IMR-90 (cell line): Measurements from ENCODE around the gene SLC25A2. TPM values are rescaled to one million over a fixed set of nuclear protein-coding genes. Genes with fewer than 3 reads are reported as not detected.

Experiments used
- ATAC-seq: fragments of 200-7000 bp; cut with Tn5 transposase; 2 replicates; pipeline ENCODE4 v1.9.1; 2020; ENCODE audit warnings: low read depth, mild to moderate bottlenecking, moderate library complexity
- BruUV-seq: library from RNA; stranded (reverse); fragments of 400-500 nt; replicated peaks from 2 replicates; lab custom pipeline; 2021; lab: Mats Ljungman, UMichigan
- CTCF ChIA-PET: fragments of 300-600 bp; formaldehyde crosslinking; extraction: SDS; loops from one replicate; lab custom pipeline; 2021; ENCODE audit warnings: antibody characterized with exemption; lab: Yijun Ruan, JAX
- POLR2A ChIA-PET: fragments of 300-600 bp; sonication (Branson Sonifier 250); formaldehyde crosslinking; loops from one replicate; lab custom pipeline; 2022; ENCODE audit warnings: antibody characterized with exemption; ENCODE audit not compliant: unreplicated experiment; lab: Charles Lee
- DNase-seq: peaks from one replicate; pipeline ENCODE4 v3.0.0; 2013
- H2AFZ ChIP-seq: replicated peaks from 2 replicates; pipeline ENCODE3; 2013; ENCODE audit warnings: low read length, mild to moderate bottlenecking; ENCODE audit not compliant: poor library complexity
- H2AK5ac ChIP-seq: 2 replicates; pipeline ENCODE4 v1.6.1; 2013; ENCODE audit warnings: low read depth, low read length, inconsistent platforms
- H2AK9ac ChIP-seq: replicated peaks from 2 replicates; pipeline ENCODE3; 2013; ENCODE audit warnings: mild to moderate bottlenecking, low read depth, low read length, moderate library complexity; ENCODE audit not compliant: poor library complexity
- H2BK120ac ChIP-seq: 2 replicates; pipeline ENCODE4 v1.6.1; 2013; ENCODE audit warnings: low read depth, low read length, inconsistent platforms
- H2BK15ac ChIP-seq: 3 replicates; pipeline ENCODE4 v1.6.1; 2013; ENCODE audit warnings: low read depth, low read length, inconsistent platforms
- H2BK20ac ChIP-seq: 2 replicates; pipeline ENCODE4 v1.6.1; 2013; ENCODE audit warnings: low read depth, mild to moderate bottlenecking, inconsistent platforms, low read length, moderate library complexity
- H2BK5ac ChIP-seq: 2 replicates; pipeline ENCODE4 v1.6.1; 2013; ENCODE audit warnings: mild to moderate bottlenecking, low read depth, low read length, inconsistent platforms; ENCODE audit not compliant: poor library complexity, severe bottlenecking
- H3K14ac ChIP-seq: replicated peaks from 2 replicates; pipeline ENCODE4 v1.6.1; 2013; ENCODE audit warnings: low read depth, low read length, inconsistent platforms
- H3K18ac ChIP-seq: 2 replicates; pipeline ENCODE4 v1.6.1; 2013; ENCODE audit warnings: low read depth, low read length, control low read depth
- H3K23ac ChIP-seq: 2 replicates; pipeline ENCODE4 v1.6.1; 2013; ENCODE audit warnings: low read depth, low read length, inconsistent platforms
- H3K27ac ChIP-seq: 2 replicates; pipeline ENCODE4 v1.5.1; 2013; ENCODE audit warnings: mild to moderate bottlenecking, control low read depth, low read length; ENCODE audit not compliant: insufficient read depth
- H3K27me3 ChIP-seq: 2 replicates; pipeline ENCODE4 v1.6.1; 2013; ENCODE audit warnings: low read length; ENCODE audit not compliant: control insufficient read depth, insufficient read depth
- H3K36me3 ChIP-seq: 2 replicates; pipeline ENCODE4 v1.6.1; 2013; ENCODE audit warnings: low read length, mixed read lengths; ENCODE audit not compliant: control insufficient read depth, insufficient read depth
- H3K4ac ChIP-seq: 2 replicates; pipeline ENCODE4 v1.6.1; 2013; ENCODE audit warnings: low read depth, low read length, inconsistent platforms
- H3K4me1 ChIP-seq: 2 replicates; pipeline ENCODE4 v1.6.1; 2013; ENCODE audit warnings: low read length, mixed read lengths; ENCODE audit not compliant: control insufficient read depth, insufficient read depth
- H3K4me2 ChIP-seq: 2 replicates; pipeline ENCODE4 v1.6.1; 2013; ENCODE audit warnings: low read depth, mild to moderate bottlenecking, control low read depth, low read length, moderate library complexity
- H3K4me3 ChIP-seq: 2 replicates; pipeline ENCODE4 v1.5.1; 2013; ENCODE audit warnings: low read depth, mild to moderate bottlenecking, control low read depth, low read length, moderate library complexity; ENCODE audit not compliant: insufficient read depth
- H3K56ac ChIP-seq: 2 replicates; pipeline ENCODE4 v1.6.1; 2013; ENCODE audit warnings: low read length, inconsistent platforms; ENCODE audit not compliant: insufficient read depth; ENCODE audit errors: extremely low read depth
- H3K79me1 ChIP-seq, 2 experiments: 2 replicates each; pipeline ENCODE4 v1.6.1; 2013; ENCODE audit warnings: low read length in 2 of 2, inconsistent platforms in 1 of 2, low read depth in 1 of 2
- H3K9ac ChIP-seq: 2 replicates; pipeline ENCODE4 v1.6.1; 2013; ENCODE audit warnings: low read depth, low read length, control low read depth
- H3K9me1 ChIP-seq: 2 replicates; pipeline ENCODE4 v1.6.1; 2013; ENCODE audit warnings: low read length, inconsistent platforms; ENCODE audit not compliant: insufficient read depth
- H3K9me3 ChIP-seq: 2 replicates; pipeline ENCODE4 v1.6.1; 2013; ENCODE audit warnings: low read length; ENCODE audit not compliant: control insufficient read depth, insufficient read depth
- H4K20me1 ChIP-seq: 2 replicates; pipeline ENCODE4 v1.6.1; 2013; ENCODE audit warnings: low read length, inconsistent platforms; ENCODE audit not compliant: insufficient read depth
- H4K5ac ChIP-seq: 2 replicates; pipeline ENCODE4 v1.6.1; 2013; ENCODE audit warnings: mild to moderate bottlenecking, low read depth, low read length, control low read depth
- H4K8ac ChIP-seq, 2 experiments: 2 replicates each; pipeline ENCODE4 v1.6.1; 2013; ENCODE audit warnings: low read depth in 2 of 2, low read length in 2 of 2, control low read depth in 1 of 2, inconsistent platforms in 1 of 2
- H4K91ac ChIP-seq: 2 replicates; pipeline ENCODE4 v1.6.1; 2013; ENCODE audit warnings: low read depth, low read length, inconsistent platforms; ENCODE audit not compliant: insufficient read depth
- BHLHE40 ChIP-seq: fragments of 150-350 bp; IDR thresholded peaks from 2 replicates; pipeline ENCODE4 v1.6.1; 2016; ENCODE audit warnings: mild to moderate bottlenecking, low read depth, low read length
- CEBPB ChIP-seq: IDR thresholded peaks from 2 replicates; pipeline ENCODE4 v1.6.1; 2012; ENCODE audit warnings: low read depth, low read length, improper control_type of control experiment
- CHD1 ChIP-seq: IDR thresholded peaks from 2 replicates; pipeline ENCODE4 v1.6.1; 2012; ENCODE audit warnings: low read depth, low read length, improper control_type of control experiment
- FOS ChIP-seq: fragments of 150-350 bp; IDR thresholded peaks from 2 replicates; pipeline ENCODE4 v1.6.1; 2016; ENCODE audit warnings: low read depth, low read length
- MAFK ChIP-seq: IDR thresholded peaks from 2 replicates; pipeline ENCODE4 v1.6.1; 2012; ENCODE audit warnings: low read depth, low read length, improper control_type of control experiment
- MAZ ChIP-seq: IDR thresholded peaks from 2 replicates; pipeline ENCODE4 v1.6.1; 2012; ENCODE audit warnings: low read depth, mild to moderate bottlenecking, low read length, improper control_type of control experiment, moderate library complexity, borderline replicate concordance
- MXI1 ChIP-seq: IDR thresholded peaks from 2 replicates; pipeline ENCODE4 v1.6.1; 2012; ENCODE audit warnings: low read depth, mild to moderate bottlenecking, low read length, moderate library complexity, borderline replicate concordance
- NFE2L2 ChIP-seq: fragments of 150-350 bp; IDR thresholded peaks from 2 replicates; pipeline ENCODE4 v1.6.1; 2016; ENCODE audit warnings: low read depth, mild to moderate bottlenecking, low read length
- POLR2A ChIP-seq: IDR thresholded peaks from 2 replicates; pipeline ENCODE4 v1.6.1; 2012; ENCODE audit warnings: mild to moderate bottlenecking, low read depth, low read length
- RAD21 ChIP-seq: IDR thresholded peaks from 2 replicates; pipeline ENCODE4 v1.6.1; 2012; ENCODE audit warnings: low read length, improper control_type of control experiment
- RCOR1 ChIP-seq: IDR thresholded peaks from 2 replicates; pipeline ENCODE4 v1.6.1; 2012; ENCODE audit warnings: mild to moderate bottlenecking, low read length, improper control_type of control experiment; ENCODE audit not compliant: insufficient replicate concordance
- RFX5 ChIP-seq: IDR thresholded peaks from 2 replicates; pipeline ENCODE4 v1.8.0; 2012; ENCODE audit warnings: low read depth, mild to moderate bottlenecking, low read length, moderate library complexity
- SMC3 ChIP-seq: fragments of 150-350 bp; IDR thresholded peaks from 2 replicates; pipeline ENCODE4 v1.6.1; 2016; ENCODE audit warnings: low read depth, mild to moderate bottlenecking, antibody characterized with exemption, low read length, moderate library complexity
- WGBS, 2 experiments: methylation state at CpG; one replicate each; pipeline versions ENCODE4 v1.1.5 to v1.1.7; 2013; ENCODE audit warnings: missing lambda C conversion rate in 2 of 2; ENCODE audit not compliant: insufficient read length in 1 of 2; ENCODE audit errors: extremely low coverage in 2 of 2; 5-methylcytosine and 5-hydroxymethylcytosine counted together
- dilution Hi-C: fragments of 300-500 bp; cut with HindIII; formaldehyde crosslinking; loops from one replicate; pipeline ENCODE4 v1.14.3; 2018; ENCODE audit warnings: low sequenced_read_pairs; ENCODE audit not compliant: unreplicated experiment
- in situ Hi-C: fragments of 300-500 bp; cut with MboI; formaldehyde crosslinking; loops from 3 replicates; pipeline ENCODE4 v1.14.3; 2019; ENCODE audit warnings: low sequenced_read_pairs, inconsistent platforms, mixed read lengths
- intact Hi-C: fragments of 100-400 bp; cut with micrococcal nuclease; formaldehyde crosslinking; loops from 2 replicates; pipeline ENCODE4 v1.10.0; 2022
- polyA plus RNA-seq, 3 experiments: library from polyadenylated mRNA; depleted of rRNA; stranded (reverse); fragments of >200 nt; gene quantifications; 2 replicates each; pipeline ENCODE4 v1.2.3, GENCODE V29; 2012; ENCODE audit warnings: low replicate concordance in 1 of 3
- total RNA-seq: library from RNA; depleted of rRNA; stranded (reverse); fragments of >200 nt; gene quantifications from 2 replicates; pipeline ENCODE4 v1.2.3, GENCODE V29; 2012
- TF ChIP-seq, protein P1 (sequence below): fragments of 150-350 bp; IDR thresholded peaks from 2 replicates; pipeline ENCODE4 v1.6.1; 2017; ENCODE audit warnings: mild to moderate bottlenecking, antibody characterized with exemption, low read length, low read depth
- TF ChIP-seq, protein P2 (sequence below): fragments of 150-350 bp; IDR thresholded peaks from 2 replicates; pipeline ENCODE4 v1.6.1; 2016; ENCODE audit warnings: low read depth, mild to moderate bottlenecking, low read length, moderate library complexity, borderline replicate concordance
- TF ChIP-seq, protein P3 (sequence below): conservative IDR thresholded peaks from 2 replicates; pipeline ENCODE4 v1.5.1; 2012; ENCODE audit warnings: mild to moderate bottlenecking, low read depth, low read length, improper control_type of control experiment

The SLC25A2 gene
- total and polyA plus RNA-seq, 2 of the 4 experiments (the other 2 are of a cell fraction): not detected

DNA sequence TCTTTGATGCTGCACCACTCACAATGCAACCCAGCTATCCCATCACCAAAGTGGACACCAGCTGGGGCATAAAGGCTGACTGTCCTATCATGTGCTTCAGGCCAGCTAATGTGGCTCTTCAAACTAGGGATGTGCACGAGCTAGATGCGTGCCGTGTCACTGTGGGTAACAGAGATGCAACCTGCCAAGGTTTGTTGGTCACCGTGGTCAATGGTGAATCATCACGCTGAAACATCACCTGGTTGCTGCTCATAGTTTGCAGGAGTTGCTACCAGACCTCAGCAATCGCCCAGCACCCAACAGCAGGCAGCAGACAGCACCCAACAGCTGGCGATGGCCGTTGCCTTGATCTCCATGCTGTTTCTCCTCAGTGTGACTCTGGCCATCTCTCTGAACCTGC, 24.4 kb upstream of the SLC25A2 start:
- no peak overlapping the region for H3K9ac ChIP-seq
- TF ChIP-seq NFE2L2: no peak
- TF ChIP-seq SMC3: no peak
- TF ChIP-seq, protein P1, sequence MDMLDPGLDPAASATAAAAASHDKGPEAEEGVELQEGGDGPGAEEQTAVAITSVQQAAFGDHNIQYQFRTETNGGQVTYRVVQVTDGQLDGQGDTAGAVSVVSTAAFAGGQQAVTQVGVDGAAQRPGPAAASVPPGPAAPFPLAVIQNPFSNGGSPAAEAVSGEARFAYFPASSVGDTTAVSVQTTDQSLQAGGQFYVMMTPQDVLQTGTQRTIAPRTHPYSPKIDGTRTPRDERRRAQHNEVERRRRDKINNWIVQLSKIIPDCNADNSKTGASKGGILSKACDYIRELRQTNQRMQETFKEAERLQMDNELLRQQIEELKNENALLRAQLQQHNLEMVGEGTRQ: no peak
- TF ChIP-seq, protein P2, sequence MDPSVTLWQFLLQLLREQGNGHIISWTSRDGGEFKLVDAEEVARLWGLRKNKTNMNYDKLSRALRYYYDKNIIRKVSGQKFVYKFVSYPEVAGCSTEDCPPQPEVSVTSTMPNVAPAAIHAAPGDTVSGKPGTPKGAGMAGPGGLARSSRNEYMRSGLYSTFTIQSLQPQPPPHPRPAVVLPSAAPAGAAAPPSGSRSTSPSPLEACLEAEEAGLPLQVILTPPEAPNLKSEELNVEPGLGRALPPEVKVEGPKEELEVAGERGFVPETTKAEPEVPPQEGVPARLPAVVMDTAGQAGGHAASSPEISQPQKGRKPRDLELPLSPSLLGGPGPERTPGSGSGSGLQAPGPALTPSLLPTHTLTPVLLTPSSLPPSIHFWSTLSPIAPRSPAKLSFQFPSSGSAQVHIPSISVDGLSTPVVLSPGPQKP: no peak
- no peak for TF ChIP-seq POLR2A
- TF ChIP-seq, protein P3, sequence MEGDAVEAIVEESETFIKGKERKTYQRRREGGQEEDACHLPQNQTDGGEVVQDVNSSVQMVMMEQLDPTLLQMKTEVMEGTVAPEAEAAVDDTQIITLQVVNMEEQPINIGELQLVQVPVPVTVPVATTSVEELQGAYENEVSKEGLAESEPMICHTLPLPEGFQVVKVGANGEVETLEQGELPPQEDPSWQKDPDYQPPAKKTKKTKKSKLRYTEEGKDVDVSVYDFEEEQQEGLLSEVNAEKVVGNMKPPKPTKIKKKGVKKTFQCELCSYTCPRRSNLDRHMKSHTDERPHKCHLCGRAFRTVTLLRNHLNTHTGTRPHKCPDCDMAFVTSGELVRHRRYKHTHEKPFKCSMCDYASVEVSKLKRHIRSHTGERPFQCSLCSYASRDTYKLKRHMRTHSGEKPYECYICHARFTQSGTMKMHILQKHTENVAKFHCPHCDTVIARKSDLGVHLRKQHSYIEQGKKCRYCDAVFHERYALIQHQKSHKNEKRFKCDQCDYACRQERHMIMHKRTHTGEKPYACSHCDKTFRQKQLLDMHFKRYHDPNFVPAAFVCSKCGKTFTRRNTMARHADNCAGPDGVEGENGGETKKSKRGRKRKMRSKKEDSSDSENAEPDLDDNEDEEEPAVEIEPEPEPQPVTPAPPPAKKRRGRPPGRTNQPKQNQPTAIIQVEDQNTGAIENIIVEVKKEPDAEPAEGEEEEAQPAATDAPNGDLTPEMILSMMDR: no peak
- TF ChIP-seq CEBPB: no peak
- no peak for TF ChIP-seq RAD21
- TF ChIP-seq MAFK: no peak
- TF ChIP-seq RCOR1: no peak
- no peak for TF ChIP-seq MXI1
- TF ChIP-seq FOS: no peak
- no peak for TF ChIP-seq RFX5
- TF ChIP-seq BHLHE40: no peak
- TF ChIP-seq CHD1: no peak
- no peak for TF ChIP-seq MAZ
- no peak overlapping the region for H2BK20ac ChIP-seq
- no peak overlapping the region for H3K18ac ChIP-seq
- peaks cover 29% of the 10 kb centered on the region for H3K9me3 ChIP-seq
- H2BK5ac ChIP-seq: no peak overlapping the region
- H2BK120ac ChIP-seq: no peak overlapping the region
- no peak overlapping the region for H2BK15ac ChIP-seq
- no peaks in the 10 kb centered on the region for H3K4me1 ChIP-seq
- dilution Hi-C loops (no loop called here), intact Hi-C loops (loop anchor here (5.0 kb wide), 2 partner anchors 34 to 84 kb away; partner anchors contain the start of genes PCDHGA10 and PCDHGA5), in situ Hi-C loops (loop anchor here (5.0 kb wide), 1 partner anchor 234 kb away; no protein-coding TSS in a partner anchor)
- H3K9me1 ChIP-seq: no peaks in the 10 kb centered on the region
- CTCF ChIA-PET: interaction anchor here (1.6 kb wide), 1 partner anchor 236 kb away, joined by 8 read pairs; no protein-coding TSS in a partner anchor
- H3K79me1 ChIP-seq: no peaks in the 10 kb centered on the region; a peak in 1 of 4 replicates
- H2AFZ ChIP-seq: no peak overlapping the region
- H3K27ac ChIP-seq: no peak overlapping the region
- H2AK5ac ChIP-seq: no peak overlapping the region
- no peak overlapping the region for H3K56ac ChIP-seq
- H3K4me3 ChIP-seq: no peak overlapping the region
- no TSS peak for BruUV-seq
- H3K14ac ChIP-seq: no peak overlapping the region
- 84% methylated on average over 5 of the region's 8 CpGs; no CpG with 5 or more reads in 1 of the 2 experiments for WGBS, 2 experiments
- H4K8ac ChIP-seq: no peak overlapping the region
- no peak overlapping the region for H3K23ac ChIP-seq
- no peaks in the 10 kb centered on the region for H3K27me3 ChIP-seq
- H4K20me1 ChIP-seq: no peaks in the 10 kb centered on the region
- ATAC-seq: no peak
- no peak overlapping the region for H2AK9ac ChIP-seq
- peaks cover 2% of the 10 kb centered on the region for H3K36me3 ChIP-seq
- POLR2A ChIA-PET: no interaction called here
- no peak overlapping the region for H4K91ac ChIP-seq
- H4K5ac ChIP-seq: no peak overlapping the region
- H3K4ac ChIP-seq: no peak overlapping the region
- no peak overlapping the region for H3K4me2 ChIP-seq
- no peak for DNase-seq
